Aortic smooth muscle cell (primary cell): ENCODE data around the gene COX7A1. TPM values are rescaled to one million over a fixed set of nuclear protein-coding genes. Genes with fewer than 3 reads are reported as not detected.

ENCODE experiments used
- total RNA-seq: library from RNA; depleted of rRNA; stranded (reverse); fragments of >200 nt; gene quantifications from 2 replicates; pipeline ENCODE4 v1.2.3, GENCODE V29; 2014

COX7A1 gene
- 79.4 and 93.1 TPM in 2 replicates for total RNA-seq

GRCh38 chr19:36152352-36153091 is at the start of gene COX7A1:
Gene COX7A1 (minus strand): TSS chr19:36152447. CDS start chr19:36152407, 40 bp downstream.

GRCh38 chr19:36139473-36140303 is 12.6 kb downstream of the COX7A1 start, which contains the start of gene CAPNS1:
Gene CAPNS1 (plus strand): TSS chr19:36140066. CDS start chr19:36141012, 946 bp downstream.

DNA sequence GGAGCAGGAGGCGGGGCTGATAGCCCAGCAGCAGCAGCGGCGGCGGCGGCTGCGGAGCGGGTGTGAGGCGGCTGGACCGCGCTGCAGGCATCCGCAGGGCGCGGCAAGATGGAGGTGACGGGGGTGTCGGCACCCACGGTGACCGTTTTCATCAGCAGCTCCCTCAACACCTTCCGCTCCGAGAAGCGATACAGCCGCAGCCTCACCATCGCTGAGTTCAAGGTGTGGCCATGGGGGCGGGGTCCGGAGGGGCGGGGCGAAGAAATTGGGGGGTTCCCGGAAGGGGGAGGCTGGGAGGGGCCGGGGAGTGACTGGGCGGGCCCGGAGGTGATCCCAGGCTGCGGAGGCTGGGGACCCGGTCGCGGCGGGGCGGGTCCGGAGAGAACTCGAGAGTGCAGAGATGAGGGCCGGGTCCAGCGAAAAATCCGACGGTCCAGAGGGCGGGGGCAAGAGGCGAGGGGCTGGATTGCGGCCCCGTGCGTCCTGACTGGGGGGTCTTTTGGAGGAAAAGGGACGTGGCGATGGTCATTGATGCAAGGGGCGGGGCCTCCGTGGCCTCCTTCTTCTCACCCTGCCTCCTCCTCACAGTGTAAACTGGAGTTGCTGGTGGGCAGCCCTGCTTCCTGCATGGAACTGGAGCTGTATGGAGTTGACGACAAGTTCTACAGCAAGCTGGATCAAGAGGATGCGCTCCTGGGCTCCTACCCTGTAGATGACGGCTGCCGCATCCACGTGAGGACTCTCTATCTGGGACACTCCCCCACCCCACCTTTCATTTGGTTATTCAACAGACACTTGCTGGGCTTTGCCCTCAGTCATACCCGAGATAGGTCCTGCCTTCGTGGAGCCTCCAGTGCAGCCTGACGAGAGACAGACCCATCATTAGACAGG is 36.5 kb downstream of the COX7A1 start, which contains the start of gene TBCB:
Gene TBCB (plus strand): TSS at position 16 of the 891 bp plus-strand sequence. CDS start 93 bp downstream, at position 109.

DNA sequence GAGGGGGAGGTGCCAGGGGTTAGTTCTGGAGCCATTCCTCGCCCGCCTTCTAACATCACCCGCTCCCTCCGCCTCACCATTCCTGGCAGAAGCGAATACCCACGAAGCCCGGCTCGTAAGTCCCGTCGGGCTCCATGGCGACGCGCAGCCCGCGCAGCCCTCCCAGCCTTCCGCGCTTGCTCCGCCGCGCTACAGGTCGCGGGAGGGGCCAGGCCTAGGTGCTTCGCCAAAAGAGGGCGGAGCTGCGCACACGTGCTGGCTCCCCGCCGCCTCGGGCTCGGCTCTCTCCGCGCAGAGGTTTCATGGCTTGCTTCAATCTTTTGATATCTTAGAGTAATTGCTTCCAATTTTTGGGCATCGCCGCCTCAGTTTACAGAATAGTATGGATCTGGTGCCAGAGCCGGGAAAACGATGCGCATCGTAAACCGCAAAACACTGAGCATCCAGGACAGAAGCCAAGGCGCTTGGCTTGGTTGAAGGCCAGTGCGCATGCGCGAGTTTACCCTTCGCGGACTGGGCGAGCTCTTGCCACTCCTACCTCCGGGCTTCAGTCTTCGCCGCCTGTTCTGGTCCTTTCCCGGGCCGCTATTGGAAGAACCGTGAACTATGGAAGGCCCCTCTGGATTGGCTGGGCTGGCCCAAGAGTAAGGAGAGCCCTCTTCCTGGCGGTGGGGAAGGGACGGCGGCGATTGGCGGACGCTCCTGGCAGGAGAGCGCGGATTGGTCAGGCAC is 37.4 kb downstream of the COX7A1 start, which contains the start of gene POLR2I:
Gene POLR2I (minus strand): TSS at position 155 of the 732 bp plus-strand sequence. CDS start 19 bp downstream, at position 136.

DNA sequence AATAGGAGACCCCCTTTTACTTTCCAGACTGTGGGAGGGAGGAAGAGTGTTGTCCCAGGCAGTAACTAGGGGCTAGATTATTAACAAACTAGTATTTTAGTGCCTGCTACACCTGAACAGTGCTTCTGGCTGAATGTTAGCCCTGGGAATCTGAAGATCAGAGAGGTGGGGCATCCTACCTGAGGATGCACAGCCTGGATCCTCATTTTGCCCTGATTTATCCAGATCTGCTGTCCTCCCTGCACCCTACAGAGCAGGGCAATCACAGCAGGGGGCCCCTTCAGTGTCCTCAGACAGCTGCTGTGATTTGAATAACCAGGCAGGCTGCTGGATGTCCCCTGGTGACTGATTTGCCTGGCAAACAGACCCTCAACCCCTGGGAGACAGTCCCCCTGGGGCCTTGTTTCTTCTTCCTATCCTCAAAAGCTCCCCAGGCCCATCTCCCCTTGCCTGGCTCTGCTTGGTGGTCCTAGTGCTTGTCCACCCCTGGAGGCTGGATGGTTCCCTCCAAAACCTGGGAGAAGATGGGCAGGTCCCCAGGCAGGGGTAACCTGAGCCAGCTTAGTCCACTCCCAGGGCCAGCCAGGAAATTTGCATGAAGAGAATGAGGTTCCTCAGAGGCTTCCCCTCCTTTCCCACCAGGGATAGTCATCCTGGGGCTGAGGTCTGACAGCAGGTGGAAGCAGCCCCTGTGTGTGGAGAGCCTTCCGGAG is 41.6 kb downstream of the COX7A1 start, which contains the start of gene OVOL3:
Gene OVOL3 (plus strand): TSS at position 657 of the 713 bp plus-strand sequence. CDS start 60 bp downstream, outside the sequence.

Other genes starting within 250 kb of the COX7A1 start
- gene HCST, start 249.9 kb downstream of the COX7A1 start, total RNA-seq = 0.79 and 1.2 TPM in 2 replicates
- not detected in 2 replicates for gene TYROBP, start 244.2 kb downstream of the COX7A1 start, total RNA-seq
- gene LRFN3, start 216.1 kb downstream of the COX7A1 start, total RNA-seq = 1.5 and 2.4 TPM in 2 replicates
- 13.5 and 15.2 TPM in 2 replicates for gene SDHAF1, start 157.3 kb downstream of the COX7A1 start, total RNA-seq
- 0.25 TPM in 1 of 2 replicates, not detected in the other for gene SYNE4, start 143.6 kb downstream of the COX7A1 start, total RNA-seq
- gene ALKBH6, start 138.2 kb downstream of the COX7A1 start, total RNA-seq = 13.9 and 18.8 TPM in 2 replicates
- 3.4 and 11.8 TPM in 2 replicates for gene CLIP3, start 119.6 kb downstream of the COX7A1 start, total RNA-seq
- 0.50 and 1.2 TPM in 2 replicates for gene THAP8, start 98.2 kb downstream of the COX7A1 start, total RNA-seq
- 3.2 and 6.2 TPM in 2 replicates for gene WDR62, start 97.5 kb downstream of the COX7A1 start, total RNA-seq
- not detected in 2 replicates for gene OVOL3, start 41.3 kb downstream of the COX7A1 start, total RNA-seq
- 87.4 and 111 TPM in 2 replicates for gene POLR2I, start 37.6 kb downstream of the COX7A1 start, total RNA-seq
- 265 and 341 TPM in 2 replicates for gene TBCB, start 37.0 kb downstream of the COX7A1 start, total RNA-seq
- 545 and 630 TPM in 2 replicates for gene CAPNS1, start 12.4 kb downstream of the COX7A1 start, total RNA-seq
- 5.9 and 7.1 TPM in 2 replicates for gene ZNF565, start 62.2 kb upstream of the COX7A1 start, total RNA-seq
- gene ZNF146, start 62.7 kb upstream of the COX7A1 start, total RNA-seq = 83.0 and 86.5 TPM in 2 replicates
- 3.4 and 4.7 TPM in 2 replicates for gene ZFP14, start 226.8 kb upstream of the COX7A1 start, total RNA-seq